ENCODE results near the gene NCKAP5.

Gene NCKAP5

GRCh38 chr2:132876745-132877391 lies 691.4 kb downstream of the NCKAP5 start:
- no peak for DNase-seq (ENCODE audit: low read depth, low spot score)
- no peak for TF ChIP-seq SUZ12 (IDR thresholded peaks at IDR 0.05; ENCODE audit: extremely low read depth, insufficient read depth, insufficient read length)
- Histone ChIP-seq H3K9ac (ENCODE audit: insufficient read length, low read depth) (no peak overlapping the region), H3K4me1 (ENCODE audit: insufficient read depth, insufficient read length) (no peaks in the 10 kb centered on the region), H3K27me3 (ENCODE audit: insufficient read depth, insufficient read length) (no peaks in the 10 kb centered on the region), H3K9me3 (ENCODE audit: insufficient read depth, low read length) (no peaks in the 10 kb centered on the region), H3K4me3 (ENCODE audit: insufficient read length, low read depth) (no peak overlapping the region), H3K36me3 (ENCODE audit: insufficient read depth, insufficient read length, low read length) (no peaks in the 10 kb centered on the region)

- H3K4me3 ChIP-seq (ENCODE audit: insufficient read length, low read depth), result no peak overlapping the region
Measured at GRCh38 chr2:132875193-132875592, 693.1 kb downstream of the NCKAP5 start.

GRCh38 chr2:132873738-132874137 lies 694.5 kb downstream of the NCKAP5 start:
- no peaks in the 10 kb centered on the region for H3K27me3 ChIP-seq (ENCODE audit: insufficient read depth, insufficient read length)
- TF ChIP-seq YY1 (IDR thresholded peaks at IDR 0.05; ENCODE audit: insufficient read depth, insufficient read length), result no peak
- no peak for TF ChIP-seq ZNF274 (IDR thresholded peaks at IDR 0.05; ENCODE audit: low read depth, low read length)
- TF ChIP-seq SUZ12 (IDR thresholded peaks at IDR 0.05; ENCODE audit: extremely low read depth, insufficient read depth, insufficient read length), result no peak
- no peak overlapping the region for H3K9ac ChIP-seq (ENCODE audit: insufficient read length, low read depth)
- no peaks in the 10 kb centered on the region for H3K9me3 ChIP-seq (ENCODE audit: insufficient read depth, low read length)
- no peak overlapping the region for H3K4me3 ChIP-seq (ENCODE audit: insufficient read length, low read depth)
- H3K36me3 ChIP-seq (ENCODE audit: insufficient read depth, insufficient read length, low read length), result no peaks in the 10 kb centered on the region
- DNase-seq (ENCODE audit: low read depth, low spot score), result no peak
- H3K4me1 ChIP-seq (ENCODE audit: insufficient read depth, insufficient read length), result no peaks in the 10 kb centered on the region

More at GRCh38 chr2:132875193-132875592, 693.1 kb downstream of the NCKAP5 start:
- no peaks in the 10 kb centered on the region for H3K9me3 ChIP-seq (ENCODE audit: insufficient read depth, low read length)
- DNase-seq (ENCODE audit: low read depth, low spot score), result no peak
- no peak overlapping the region for H3K9ac ChIP-seq (ENCODE audit: insufficient read length, low read depth)
- TF ChIP-seq SUZ12 (IDR thresholded peaks at IDR 0.05; ENCODE audit: extremely low read depth, insufficient read depth, insufficient read length) (no peak), ZNF274 (IDR thresholded peaks at IDR 0.05; ENCODE audit: low read depth, low read length) (no peak), YY1 (IDR thresholded peaks at IDR 0.05; ENCODE audit: insufficient read depth, insufficient read length) (no peak)
- H3K36me3 ChIP-seq (ENCODE audit: insufficient read depth, insufficient read length, low read length), result no peaks in the 10 kb centered on the region
- no peaks in the 10 kb centered on the region for H3K27me3 ChIP-seq (ENCODE audit: insufficient read depth, insufficient read length)
- H3K4me1 ChIP-seq (ENCODE audit: insufficient read depth, insufficient read length), result no peaks in the 10 kb centered on the region

GRCh38 chr2:132871831-132872230 lies 696.4 kb downstream of the NCKAP5 start:
- Histone ChIP-seq H3K9me3 (ENCODE audit: insufficient read depth, low read length) (no peaks in the 10 kb centered on the region), H3K4me1 (ENCODE audit: insufficient read depth, insufficient read length) (no peaks in the 10 kb centered on the region), H3K4me3 (ENCODE audit: insufficient read length, low read depth) (no peak overlapping the region), H3K36me3 (ENCODE audit: insufficient read depth, insufficient read length, low read length) (no peaks in the 10 kb centered on the region), H3K9ac (ENCODE audit: insufficient read length, low read depth) (no peak overlapping the region), H3K27me3 (ENCODE audit: insufficient read depth, insufficient read length) (no peaks in the 10 kb centered on the region)
- peak; percentile 8 for DNase-seq (ENCODE audit: low read depth, low spot score)
- TF ChIP-seq ZNF274 (IDR thresholded peaks at IDR 0.05; ENCODE audit: low read depth, low read length), result no peak
- TF ChIP-seq YY1 (IDR thresholded peaks at IDR 0.05; ENCODE audit: insufficient read depth, insufficient read length), result no peak
- TF ChIP-seq SUZ12 (IDR thresholded peaks at IDR 0.05; ENCODE audit: extremely low read depth, insufficient read depth, insufficient read length), result no peak

GRCh38 chr2:132863961-132864360 lies 704.3 kb downstream of the NCKAP5 start:
- Histone ChIP-seq H3K9ac (ENCODE audit: insufficient read length, low read depth) (no peak overlapping the region), H3K27me3 (ENCODE audit: insufficient read depth, insufficient read length) (no peaks in the 10 kb centered on the region), H3K4me1 (ENCODE audit: insufficient read depth, insufficient read length) (no peaks in the 10 kb centered on the region), H3K9me3 (ENCODE audit: insufficient read depth, low read length) (0 out of 2 replicates have a peak, but pooled peaks cover 4% of the 10 kb centered on the region), H3K36me3 (ENCODE audit: insufficient read depth, insufficient read length, low read length) (no peaks in the 10 kb centered on the region), H3K4me3 (ENCODE audit: insufficient read length, low read depth) (no peak overlapping the region)
- no peak for DNase-seq (ENCODE audit: low read depth, low spot score)
- TF ChIP-seq ZNF274 (IDR thresholded peaks at IDR 0.05; ENCODE audit: low read depth, low read length) (no peak), YY1 (IDR thresholded peaks at IDR 0.05; ENCODE audit: insufficient read depth, insufficient read length) (no peak), SUZ12 (IDR thresholded peaks at IDR 0.05; ENCODE audit: extremely low read depth, insufficient read depth, insufficient read length) (no peak)

- no peaks in the 10 kb centered on the region for H3K27me3 ChIP-seq (ENCODE audit: insufficient read depth, insufficient read length)
- no peak for TF ChIP-seq YY1 (IDR thresholded peaks at IDR 0.05; ENCODE audit: insufficient read depth, insufficient read length)
- no peak for TF ChIP-seq SUZ12 (IDR thresholded peaks at IDR 0.05; ENCODE audit: extremely low read depth, insufficient read depth, insufficient read length)
- TF ChIP-seq ZNF274 (IDR thresholded peaks at IDR 0.05; ENCODE audit: low read depth, low read length), result no peak
- H3K4me1 ChIP-seq (ENCODE audit: insufficient read depth, insufficient read length), result no peaks in the 10 kb centered on the region
- no peak for DNase-seq (ENCODE audit: low read depth, low spot score)
- H3K9me3 ChIP-seq (ENCODE audit: insufficient read depth, low read length), result no peaks in the 10 kb centered on the region
- H3K36me3 ChIP-seq (ENCODE audit: insufficient read depth, insufficient read length, low read length), result no peaks in the 10 kb centered on the region
- H3K9ac ChIP-seq (ENCODE audit: insufficient read length, low read depth), result no peak overlapping the region
- no peak overlapping the region for H3K4me3 ChIP-seq (ENCODE audit: insufficient read length, low read depth)
Measured at GRCh38 chr2:132860220-132860619, 708.0 kb downstream of the NCKAP5 start.

GRCh38 chr2:132859590-132859989 lies 708.7 kb downstream of the NCKAP5 start:
- H3K36me3 ChIP-seq (ENCODE audit: insufficient read depth, insufficient read length, low read length), result no peaks in the 10 kb centered on the region
- no peak for TF ChIP-seq YY1 (IDR thresholded peaks at IDR 0.05; ENCODE audit: insufficient read depth, insufficient read length)
- no peak for TF ChIP-seq ZNF274 (IDR thresholded peaks at IDR 0.05; ENCODE audit: low read depth, low read length)
- TF ChIP-seq SUZ12 (IDR thresholded peaks at IDR 0.05; ENCODE audit: extremely low read depth, insufficient read depth, insufficient read length), result no peak
- no peak overlapping the region for H3K9ac ChIP-seq (ENCODE audit: insufficient read length, low read depth)
- no peaks in the 10 kb centered on the region for H3K9me3 ChIP-seq (ENCODE audit: insufficient read depth, low read length)
- no peaks in the 10 kb centered on the region for H3K27me3 ChIP-seq (ENCODE audit: insufficient read depth, insufficient read length)
- H3K4me3 ChIP-seq (ENCODE audit: insufficient read length, low read depth), result no peak overlapping the region
- H3K4me1 ChIP-seq (ENCODE audit: insufficient read depth, insufficient read length), result no peaks in the 10 kb centered on the region
- DNase-seq (ENCODE audit: low read depth, low spot score), result no peak

Data from NT2/D1 (cell line).